ENCODE results near the gene DENND4A.
"Not testable (repeated sequence)": the region's sequence is repeated elsewhere in the genome, so short reads cannot be mapped to it uniquely, and the experiment has no call there.

DENND4A gene

DNA sequence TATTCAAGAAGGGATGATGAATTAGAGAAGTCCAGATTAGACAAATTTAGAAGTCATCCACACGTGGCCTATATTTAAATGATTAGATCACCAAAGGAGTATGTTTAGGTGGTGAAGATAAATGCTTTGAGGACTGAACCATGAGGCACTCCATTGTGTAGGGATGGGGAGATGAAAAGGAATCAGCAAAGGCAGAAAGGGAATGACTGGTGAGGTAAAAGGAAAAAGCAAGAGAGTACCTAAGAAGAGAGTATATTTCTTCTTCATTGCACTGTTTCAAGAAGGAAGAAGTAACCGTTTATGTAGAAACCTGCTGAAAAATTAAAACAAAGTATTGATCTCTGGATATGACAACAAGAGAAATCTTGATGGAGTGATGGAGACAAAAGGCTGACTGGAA is 40.7 kb downstream of the DENND4A start:
- no peak for DNase-seq

DNA sequence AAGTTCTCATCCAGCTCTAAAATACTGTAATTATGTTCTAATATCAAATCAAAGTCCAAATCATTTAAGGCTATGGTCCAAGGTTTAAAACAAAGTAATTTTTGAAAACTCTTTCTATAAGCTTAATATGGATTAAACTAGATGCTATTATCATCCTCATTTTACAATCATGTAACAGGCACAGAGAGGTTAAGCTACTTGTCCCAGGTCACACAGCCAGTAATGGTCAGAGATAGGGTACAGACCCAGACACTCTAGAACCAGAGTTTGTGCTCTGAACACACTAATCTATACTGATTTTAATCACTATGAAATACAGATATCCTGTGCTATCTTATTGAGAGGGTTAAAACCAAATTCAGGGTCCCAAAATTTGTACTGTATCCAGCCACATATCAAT is 44.8 kb downstream of the DENND4A start:
- no peak for DNase-seq

DNA sequence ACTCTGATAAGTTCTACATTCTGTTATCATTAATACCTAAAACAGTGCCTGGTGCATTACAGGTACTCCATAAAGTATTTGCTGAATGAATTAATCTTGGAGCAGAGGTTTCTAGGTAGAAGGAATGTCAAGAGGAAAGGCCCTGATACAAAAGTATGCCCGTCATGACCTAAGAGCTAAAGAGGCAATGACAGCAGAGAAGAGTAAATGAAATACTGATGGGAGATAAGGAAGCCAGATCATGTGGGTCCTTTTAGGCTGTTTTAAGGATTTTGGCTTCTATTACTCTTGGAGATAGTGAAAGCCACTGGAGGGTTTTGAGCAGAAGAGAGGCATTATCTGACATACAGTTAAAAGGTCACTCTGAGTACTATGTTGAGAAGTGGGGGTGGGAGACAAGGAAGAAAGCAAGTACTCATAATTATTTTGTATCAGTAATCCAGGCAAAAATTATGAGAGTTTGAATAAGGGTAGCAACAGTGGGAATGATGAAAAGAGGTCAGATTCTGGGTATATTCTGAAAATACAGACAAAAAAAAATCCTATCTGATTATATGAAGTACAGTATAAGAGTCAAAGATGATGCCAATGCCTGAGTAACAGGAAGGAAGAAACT is 48.3 kb downstream of the DENND4A start:
- no peak for DNase-seq

DNA sequence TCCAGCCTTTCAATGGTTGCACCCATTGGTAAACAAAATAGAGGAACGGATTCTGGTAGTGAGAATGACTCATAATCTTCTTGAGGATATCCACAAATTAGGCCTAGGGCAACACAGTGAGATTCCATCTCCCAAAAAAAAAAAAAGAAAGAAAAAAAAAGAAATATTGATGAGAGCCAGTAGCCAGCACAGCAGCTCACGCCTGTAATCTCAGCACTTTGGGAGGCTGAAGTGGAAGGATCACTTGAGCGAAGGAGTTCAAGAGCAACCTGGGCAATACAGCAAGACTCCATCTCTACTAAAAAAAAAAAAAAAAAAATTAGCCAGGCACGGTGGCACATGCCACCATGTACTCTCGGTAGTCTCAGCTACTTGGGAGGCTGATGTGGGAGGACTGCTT is 51.9 kb downstream of the DENND4A start:
- no peak for DNase-seq

DNA sequence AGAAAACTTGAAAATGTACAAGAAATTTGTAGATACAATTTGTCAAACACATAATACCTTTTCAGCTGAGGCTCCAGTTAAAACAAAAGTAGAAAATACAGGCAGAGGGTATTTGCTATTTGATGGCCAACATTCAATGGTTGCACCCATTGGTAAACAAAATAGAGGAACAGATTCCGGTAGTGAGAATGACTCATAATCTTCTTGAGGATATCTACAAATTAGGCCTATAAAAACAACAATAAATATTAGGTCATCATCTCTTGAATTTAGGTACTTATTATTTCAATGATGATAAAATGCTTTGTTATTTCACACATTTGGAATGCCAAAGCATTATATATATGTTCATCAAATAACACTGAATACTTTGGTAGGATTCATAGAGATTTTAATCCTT is 53.4 kb downstream of the DENND4A start:
- DNase-seq, result no peak

DNA sequence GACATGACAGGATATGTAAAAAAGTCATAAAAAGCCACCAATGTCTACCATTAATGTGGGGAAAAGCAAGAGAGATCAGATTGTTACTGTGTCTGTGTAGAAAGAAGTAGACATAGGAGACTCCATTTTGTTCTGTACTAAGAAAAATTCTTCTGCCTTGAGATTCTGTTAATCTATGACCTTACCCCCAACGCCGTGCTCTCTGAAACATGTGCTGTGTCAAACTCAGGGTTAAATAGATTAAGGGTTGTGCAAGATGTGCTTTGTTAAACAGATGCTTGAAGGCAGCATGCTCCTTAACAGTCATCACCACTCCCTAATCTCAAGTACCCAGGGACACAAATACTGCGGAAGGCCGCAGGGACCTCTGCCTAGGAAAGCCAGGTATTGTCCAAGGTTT is 58.5 kb downstream of the DENND4A start:
- DNase-seq, result not testable (repeated sequence)

DNA sequence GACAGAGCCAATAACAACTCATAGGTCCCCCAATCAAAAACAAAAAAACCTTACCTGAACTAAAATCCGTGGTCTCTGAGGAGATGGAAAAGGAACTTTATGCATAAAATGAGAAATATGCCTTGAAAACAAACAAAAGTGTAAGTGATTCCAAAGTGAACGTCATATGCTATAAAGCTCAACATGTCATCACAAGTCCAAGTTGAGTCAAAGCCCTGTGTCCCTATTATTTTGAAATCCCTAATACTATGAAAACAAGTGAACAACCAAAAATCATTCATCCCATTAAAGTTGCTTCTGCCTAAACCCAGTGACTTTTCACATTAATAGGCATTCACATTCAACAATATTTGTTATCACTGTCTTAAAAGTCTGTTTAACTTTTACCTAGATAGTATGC is 59.4 kb downstream of the DENND4A start:
- DNase-seq, result no peak

DNA sequence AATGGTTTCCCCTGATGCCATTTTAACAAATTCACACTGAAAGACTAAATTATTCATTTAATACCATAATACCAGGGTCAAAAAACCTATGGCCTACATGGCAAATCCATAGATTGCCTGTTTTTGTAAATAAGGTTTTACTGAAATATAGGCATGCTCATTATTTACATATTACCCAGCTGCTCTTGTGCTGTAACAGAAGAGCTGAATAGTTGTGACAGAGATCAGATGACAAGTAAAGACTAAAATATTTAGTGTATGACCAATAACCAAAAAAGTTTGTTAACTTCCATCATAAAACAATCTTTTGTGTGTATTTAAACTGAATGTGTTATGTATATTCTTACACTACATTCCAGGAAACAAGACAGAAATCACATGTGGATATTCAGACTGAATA is 60.2 kb downstream of the DENND4A start:
- no peak for DNase-seq

DNA sequence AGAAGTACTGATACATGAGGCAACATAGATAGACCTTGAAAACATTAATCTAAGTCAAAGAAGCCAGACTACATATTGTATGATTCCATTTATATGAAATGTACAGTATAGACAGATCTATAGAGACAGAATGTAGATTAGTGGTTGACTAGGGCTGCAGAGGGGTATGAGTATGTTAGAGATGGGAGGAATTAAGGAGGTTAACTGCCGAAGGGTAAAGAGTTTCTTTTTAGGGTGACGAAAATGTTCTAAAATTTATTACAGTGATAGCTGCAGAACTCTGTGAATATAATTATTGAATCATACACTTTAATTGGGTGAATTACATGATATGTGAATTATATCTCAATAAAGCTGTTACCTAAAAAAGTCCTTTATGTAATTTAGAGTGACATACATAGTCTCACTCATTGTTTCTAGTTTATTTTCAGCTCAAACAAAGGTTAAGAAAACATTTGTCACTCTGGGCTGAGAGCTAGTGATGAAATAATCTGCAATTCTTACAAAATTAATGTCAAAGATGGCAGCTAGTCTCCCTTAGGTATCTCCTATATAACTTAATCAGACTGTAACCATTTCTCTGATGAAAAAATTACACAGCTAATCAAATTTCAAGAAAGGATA is 61.4 kb downstream of the DENND4A start:
- no peak for DNase-seq

DNA sequence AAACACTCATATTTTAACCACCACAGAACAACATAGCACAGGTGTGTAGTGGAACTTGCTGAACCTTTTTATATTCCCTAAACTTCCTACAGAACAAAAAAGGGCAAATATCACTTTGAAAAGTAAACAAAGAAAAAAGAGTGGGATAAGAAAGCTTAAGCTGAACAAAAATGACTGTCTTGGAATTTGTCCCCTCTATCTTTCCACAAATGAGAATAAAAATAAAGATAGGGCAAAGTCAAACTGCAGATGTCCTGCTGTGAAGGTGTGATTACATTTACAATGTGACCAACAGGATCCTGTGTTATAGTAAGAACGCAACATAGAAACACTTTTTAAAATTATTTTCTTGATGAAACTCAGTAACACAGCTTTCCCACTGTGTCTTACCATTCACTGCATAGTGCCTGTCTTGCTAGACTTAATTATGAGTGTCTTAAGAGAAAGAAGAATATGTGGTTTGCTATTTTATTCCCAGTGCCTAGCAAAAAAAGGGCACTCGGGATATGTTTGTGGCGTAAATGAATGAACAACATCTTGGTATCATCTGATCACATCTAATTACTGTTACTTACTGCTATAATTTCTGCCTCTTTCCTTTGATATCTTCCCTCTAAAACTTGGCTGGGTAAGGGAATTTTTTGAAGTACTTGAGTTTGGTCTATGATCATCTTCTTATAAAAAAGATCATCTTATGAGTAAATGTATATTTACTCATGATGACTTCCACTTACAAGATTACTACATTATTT is 67.5 kb downstream of the DENND4A start:
- no peak for DNase-seq

DNA sequence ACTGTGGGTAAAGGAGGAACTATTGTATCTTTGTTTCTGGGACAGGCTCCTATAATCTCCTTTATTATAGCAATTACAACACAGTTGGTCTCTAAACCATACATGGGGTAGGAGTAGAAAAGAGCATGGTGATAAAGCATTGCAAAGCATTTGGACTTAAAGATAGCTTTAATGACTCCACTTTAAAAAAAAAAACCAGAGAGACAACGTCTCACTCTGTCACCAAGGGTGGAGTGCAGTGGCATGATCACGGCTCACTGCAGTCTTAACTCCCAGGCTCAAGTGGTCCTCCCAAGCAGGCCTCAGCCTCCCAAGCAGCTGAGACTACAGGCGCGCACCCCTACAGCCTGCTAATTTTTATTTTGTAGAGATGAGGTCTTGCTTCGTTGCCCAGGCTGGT is 68.2 kb downstream of the DENND4A start:
- DNase-seq, result no peak

DNA sequence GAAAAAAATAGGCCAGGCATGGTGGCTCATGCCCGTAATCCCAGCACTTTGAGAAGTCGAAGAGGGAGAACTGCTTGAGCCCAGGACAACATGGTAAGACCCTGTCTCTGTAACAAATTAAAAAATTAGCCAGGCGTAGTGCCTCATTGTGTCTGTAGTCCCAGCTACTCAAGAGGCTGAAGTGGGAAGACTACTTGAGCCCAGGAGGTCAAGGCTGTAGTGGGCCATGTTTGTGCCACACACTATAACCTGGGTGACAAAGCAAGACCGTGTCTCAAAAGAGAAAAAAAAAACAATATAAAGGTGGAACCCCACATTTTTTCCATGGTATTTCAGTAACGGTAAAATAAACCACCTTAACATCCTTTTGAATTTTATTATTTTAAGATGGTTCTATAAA is 69.9 kb downstream of the DENND4A start:
- DNase-seq, result no peak

DNA sequence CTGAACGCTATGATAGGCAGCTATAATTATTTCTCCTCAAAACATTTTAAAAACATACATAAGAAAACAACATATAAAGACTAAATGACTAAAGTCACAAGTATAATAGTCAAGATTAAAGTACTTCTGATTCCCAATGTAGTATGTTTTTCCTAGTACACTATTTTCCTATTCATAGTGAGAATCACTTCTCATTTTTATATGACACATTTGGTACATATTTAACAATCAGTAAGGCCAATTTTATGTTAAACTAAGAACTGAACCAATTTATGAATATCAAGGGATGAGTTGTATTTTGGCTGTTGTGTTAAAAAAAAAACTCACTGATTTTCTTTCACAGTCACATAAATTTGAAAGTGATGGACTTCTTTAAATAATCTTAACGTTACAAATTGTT is 79.7 kb downstream of the DENND4A start:
- DNase-seq, result no peak

DNA sequence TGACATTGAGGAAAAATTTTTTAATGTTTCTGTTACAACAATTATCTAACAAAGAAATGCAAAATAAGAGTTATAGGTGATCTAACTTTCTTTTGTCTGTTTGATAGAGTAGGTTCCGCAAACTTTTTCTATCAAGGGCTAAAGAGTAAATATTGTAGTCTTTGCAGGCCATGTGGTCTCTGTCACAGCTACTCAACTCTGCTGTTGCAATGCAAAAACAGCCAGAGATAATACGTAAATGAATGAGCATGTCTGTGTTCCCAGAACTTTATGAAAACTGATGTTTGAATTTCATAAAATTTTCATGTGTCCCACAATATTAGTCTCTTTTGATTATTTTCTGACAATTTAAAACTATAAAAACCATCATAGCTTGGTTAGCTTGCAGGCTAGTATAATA is 97.0 kb downstream of the DENND4A start:
- DNase-seq, result no peak

DNA sequence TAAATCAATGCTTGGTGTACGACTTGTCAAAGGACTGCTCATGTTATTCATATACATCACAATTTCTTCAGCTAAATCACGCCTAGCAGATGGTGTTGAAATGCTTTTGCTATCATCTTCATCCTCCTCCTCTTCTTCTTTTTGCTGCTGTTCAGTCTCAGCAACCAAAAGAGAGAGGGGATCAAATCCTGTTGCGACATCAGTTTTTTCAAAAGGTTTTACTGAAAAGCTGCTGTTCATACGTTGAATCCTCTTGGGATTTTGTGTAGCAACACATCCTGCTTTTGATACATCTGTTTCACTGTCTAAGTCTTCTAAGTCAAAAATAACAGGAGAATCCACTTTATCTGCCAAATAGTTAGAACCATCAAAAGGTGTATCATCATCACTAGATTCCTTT is 101.3 kb downstream of the DENND4A start:
- DNase-seq, result no peak

DNA sequence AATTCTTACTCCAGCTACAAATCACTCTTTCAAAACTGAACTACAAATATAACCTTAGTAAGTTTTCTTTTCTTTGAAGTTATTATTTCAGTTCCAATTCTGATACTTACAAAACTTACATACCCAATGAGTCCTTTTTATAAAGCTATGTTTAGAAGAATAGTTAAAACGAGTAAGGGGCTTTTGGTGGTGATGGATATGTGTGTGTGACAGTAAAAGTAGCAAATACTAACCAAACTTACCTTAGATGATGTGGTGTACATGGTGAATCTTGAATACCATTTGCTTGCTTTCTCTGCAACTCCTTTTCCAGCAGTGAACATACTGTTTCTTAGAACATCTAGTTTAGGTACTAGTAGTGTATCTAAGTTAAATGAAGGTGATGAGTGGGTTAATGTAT is 101.9 kb downstream of the DENND4A start:
- DNase-seq, result no peak

DNA sequence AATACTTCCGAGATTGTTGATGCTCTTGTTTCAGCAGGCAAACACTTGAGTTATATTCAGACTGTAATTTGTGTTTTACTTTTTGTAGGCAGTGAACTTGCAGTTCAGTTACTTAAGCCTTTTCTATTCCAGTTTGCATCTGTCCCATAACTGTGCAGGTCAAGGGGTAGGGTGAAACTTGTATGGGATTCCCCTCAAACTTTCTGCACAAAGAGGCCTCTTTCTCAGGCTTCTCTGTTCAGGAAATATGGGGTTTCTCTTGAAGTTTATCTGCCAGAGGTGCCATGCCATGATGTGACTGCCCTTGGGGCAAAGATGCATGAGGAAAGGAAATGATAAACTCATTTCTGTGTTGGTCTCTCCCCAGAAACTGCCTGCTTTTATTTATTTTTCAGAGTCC is 103.6 kb downstream of the DENND4A start:
- no peak for DNase-seq

DNA sequence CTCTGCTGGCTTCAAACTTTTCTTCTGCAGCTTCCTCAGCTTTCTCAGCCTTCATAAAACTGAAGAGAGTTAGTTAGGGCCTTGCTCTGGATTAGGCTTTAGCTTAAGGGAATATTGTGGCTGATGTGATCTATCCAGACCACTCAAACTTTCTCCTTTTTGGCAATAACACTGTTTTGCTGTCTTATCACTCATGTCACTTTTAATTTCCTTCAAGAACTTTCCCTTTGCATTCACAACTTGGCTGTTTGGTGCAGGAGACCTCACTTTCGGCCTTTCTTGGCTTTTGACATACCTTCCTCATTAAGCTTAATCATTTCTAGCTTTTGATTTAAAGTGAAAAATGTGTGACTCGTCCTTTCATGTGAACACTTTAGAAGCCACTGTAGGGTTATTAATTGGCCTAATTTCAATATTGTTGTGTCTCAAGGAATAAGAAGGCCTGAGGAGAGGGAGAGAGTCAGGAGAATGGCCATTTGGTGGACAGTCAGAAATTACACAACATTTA is 109.6 kb downstream of the DENND4A start:
- DNase-seq, result no peak

DNA sequence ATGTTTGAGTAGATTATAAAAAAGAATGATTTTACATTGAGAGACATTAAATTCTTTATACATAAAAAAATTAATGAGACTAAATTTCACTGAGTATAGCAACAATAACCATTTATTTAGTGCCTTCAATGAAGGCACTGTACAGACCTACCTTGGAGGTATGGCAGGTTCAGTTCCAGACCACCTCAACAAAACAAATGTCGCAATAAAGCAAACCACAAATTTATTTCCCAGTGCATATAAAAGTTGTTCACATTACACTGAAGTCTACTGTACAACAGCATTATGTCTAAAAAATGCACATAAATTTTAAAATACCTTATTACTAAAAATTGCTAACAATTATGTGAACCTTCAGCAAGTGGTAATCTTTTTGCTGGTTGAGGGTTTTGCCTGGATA is 111.5 kb downstream of the DENND4A start:
- DNase-seq, result no peak

DNA sequence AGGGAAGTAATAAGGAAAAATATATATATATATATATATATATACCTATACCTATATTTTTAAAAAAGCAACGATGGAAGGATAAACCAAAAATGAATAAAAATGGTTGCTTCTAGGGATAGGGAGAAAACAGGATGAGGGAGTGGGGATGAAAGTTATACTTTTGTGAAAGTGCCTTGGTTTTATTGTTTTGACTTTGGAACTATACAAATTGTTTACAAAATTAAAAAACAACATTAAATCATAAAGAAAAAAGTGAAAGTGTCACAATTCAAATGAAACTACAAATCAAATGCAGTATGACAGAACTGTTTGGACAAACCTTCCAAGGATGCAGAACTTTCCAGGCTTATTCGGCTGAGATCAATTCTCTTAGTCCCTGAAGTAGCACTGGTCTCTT is 116.0 kb downstream of the DENND4A start:
- DNase-seq, result no peak

DNA sequence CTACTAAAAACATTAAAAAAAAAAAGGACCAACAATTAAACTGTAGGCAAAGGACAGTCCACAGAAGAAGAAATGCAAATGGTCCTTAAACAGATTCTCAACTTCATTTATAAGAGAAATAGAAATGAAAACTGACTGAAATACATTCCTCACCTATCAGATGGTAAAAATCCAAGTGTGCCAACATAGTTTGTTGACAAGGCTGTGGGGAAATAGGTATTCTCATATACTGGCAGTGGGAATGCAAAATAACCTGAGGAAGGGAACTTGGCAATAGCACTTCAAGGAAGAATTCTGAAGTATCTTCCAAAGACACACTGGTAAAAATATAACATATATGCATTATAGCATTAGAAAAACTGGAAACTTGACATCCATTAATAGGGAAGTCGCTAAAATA is 116.5 kb downstream of the DENND4A start:
- DNase-seq, result no peak

DNA sequence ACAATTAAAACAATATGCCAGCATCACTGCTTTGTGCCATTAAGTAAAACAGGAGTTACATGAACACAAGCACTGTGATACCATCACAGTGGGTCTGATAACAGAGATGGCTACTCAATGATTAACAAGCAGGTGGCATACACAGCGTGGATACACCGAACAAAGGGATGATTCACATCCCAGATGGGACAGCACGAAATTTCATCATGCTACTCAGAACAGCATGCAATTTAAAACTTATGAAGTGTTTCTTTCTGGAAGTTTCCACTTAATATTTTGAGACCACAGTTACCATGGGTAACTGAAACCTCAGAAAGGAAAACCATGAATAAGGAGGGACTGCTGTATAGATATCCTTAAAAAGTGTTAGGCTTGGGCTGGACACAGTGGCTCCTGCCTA is 125.8 kb downstream of the DENND4A start:
- no peak for DNase-seq

DNA sequence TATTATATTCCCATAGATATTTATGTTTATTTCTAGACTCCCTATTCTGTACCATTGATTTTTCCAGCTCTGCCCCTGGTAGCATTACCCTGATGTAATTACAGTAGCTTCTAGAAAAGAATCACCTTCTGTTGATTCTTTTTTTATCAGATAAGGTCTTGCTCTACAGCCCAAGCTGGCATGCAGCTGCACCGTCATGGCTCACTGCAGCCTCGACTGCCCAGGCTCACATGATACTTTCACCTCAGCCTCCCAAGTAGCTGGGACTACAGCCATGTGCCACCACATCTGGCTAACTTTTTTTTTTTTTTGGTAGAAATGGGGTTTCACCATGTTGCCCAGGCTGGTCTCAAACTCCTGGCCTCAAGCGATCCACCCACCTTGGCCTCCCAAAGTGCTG is 128.6 kb downstream of the DENND4A start:
- no peak for DNase-seq

DNA sequence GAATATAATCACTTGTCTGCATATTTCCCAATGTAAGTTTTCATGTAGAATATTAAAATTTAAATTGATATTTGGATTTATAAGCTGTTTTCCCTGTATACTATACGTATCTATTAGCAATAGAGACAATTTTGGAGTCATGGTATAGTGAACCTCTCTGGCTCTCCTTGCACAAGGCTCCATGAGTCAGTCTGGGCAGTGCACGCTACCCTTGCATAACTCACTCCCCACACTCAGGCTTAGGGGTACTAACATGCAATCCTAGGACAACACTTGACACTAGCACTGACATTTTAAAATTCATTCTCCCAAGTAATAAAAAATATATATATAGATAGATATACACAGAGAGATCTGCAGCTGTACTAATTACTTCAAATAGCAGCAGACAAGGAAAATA is 131.2 kb downstream of the DENND4A start:
- DNase-seq, result no peak
